Hepatocyte (in vitro differentiated cells): ENCODE measurements around the gene MET. TPM values are rescaled to one million over a fixed set of nuclear protein-coding genes. Genes with fewer than 3 reads are reported as not detected.

Source experiments
- DNase-seq: peaks from one replicate; pipeline ENCODE4 v3.0.0-alpha.2; 2016; ENCODE audit warnings: low spot score
- H2AFZ ChIP-seq: fragments of 200-600 bp; sonication (generic); 2 replicates; pipeline ENCODE4 v1.6.0; 2016; ENCODE audit warnings: antibody characterized with exemption, mild to moderate bottlenecking
- H3K27ac ChIP-seq: fragments of 200-600 bp; sonication (generic); 2 replicates; pipeline ENCODE4 v1.5.1; 2016; ENCODE audit warnings: mild to moderate bottlenecking
- H3K27me3 ChIP-seq: fragments of 200-600 bp; sonication (generic); 2 replicates; pipeline ENCODE4 v1.6.1; 2016
- H3K36me3 ChIP-seq: fragments of 200-600 bp; sonication (generic); replicated peaks from 2 replicates; pipeline ENCODE4 v1.5.1; 2016; ENCODE audit warnings: low read depth; ENCODE audit not compliant: insufficient read depth
- H3K4me1 ChIP-seq: fragments of 200-600 bp; sonication (generic); 2 replicates; pipeline ENCODE4 v1.5.1; 2016; ENCODE audit warnings: mild to moderate bottlenecking, moderate library complexity; ENCODE audit not compliant: insufficient read depth
- H3K4me2 ChIP-seq: fragments of 200-600 bp; sonication (generic); 2 replicates; pipeline ENCODE4 v1.6.0; 2016
- H3K4me3 ChIP-seq: fragments of 200-600 bp; sonication (generic); 2 replicates; pipeline ENCODE4 v1.5.1; 2016; ENCODE audit warnings: mild to moderate bottlenecking
- H3K79me2 ChIP-seq: fragments of 200-600 bp; sonication (generic); 2 replicates; pipeline ENCODE4 v1.6.0; 2017; ENCODE audit warnings: mild to moderate bottlenecking
- H3K9me2 ChIP-seq: fragments of 200-600 bp; sonication (generic); replicated peaks from 2 replicates; pipeline ENCODE4 v1.6.0; 2017; ENCODE audit warnings: mild to moderate bottlenecking; ENCODE audit not compliant: insufficient read depth
- H3K9me3 ChIP-seq: fragments of 200-600 bp; sonication (generic); 2 replicates; pipeline ENCODE4 v1.5.1; 2016; ENCODE audit warnings: low read depth, mild to moderate bottlenecking
- H4K20me1 ChIP-seq: fragments of 200-600 bp; sonication (generic); 2 replicates; pipeline ENCODE4 v1.6.0; 2016; ENCODE audit warnings: mild to moderate bottlenecking; ENCODE audit not compliant: insufficient read depth, poor library complexity, severe bottlenecking
- CTCF ChIP-seq: fragments of 200-600 bp; sonication (generic); IDR thresholded peaks from 2 replicates; pipeline ENCODE4 v1.5.1; 2016; ENCODE audit warnings: antibody characterized with exemption, mild to moderate bottlenecking; ENCODE audit not compliant: poor library complexity
- EZH2 ChIP-seq: fragments of 200-600 bp; sonication (generic); IDR thresholded peaks from 2 replicates; pipeline ENCODE4 v1.6.1; 2016; ENCODE audit warnings: antibody characterized with exemption, mild to moderate bottlenecking, borderline replicate concordance
- EZH2phosphoT487 ChIP-seq: fragments of 200-600 bp; sonication (generic); IDR thresholded peaks from one replicate; pipeline ENCODE4 v1.6.1; 2018; ENCODE audit warnings: antibody characterized with exemption, mild to moderate bottlenecking, low read depth, moderate library complexity; ENCODE audit not compliant: unreplicated experiment, severe bottlenecking
- WGBS: methylation state at CpG from one replicate; pipeline ENCODE4 v1.1.6; 2016; ENCODE audit warnings: low lambda C conversion rate; ENCODE audit errors: missing lambda C conversion rate; 5-methylcytosine and 5-hydroxymethylcytosine counted together
- polyA plus RNA-seq: library from polyadenylated mRNA; unstranded; fragments of >200 nt; fragmentation: Nextera tagmentation; extraction: Ambion mirVana; gene quantifications from 2 replicates; pipeline ENCODE4 v1.2.1, GENCODE V29; 2016
- total RNA-seq: library from RNA; depleted of rRNA; stranded (reverse); fragments of >200 nt; gene quantifications from 2 replicates; pipeline ENCODE4 v1.2.3, GENCODE V29; 2014

The MET gene
- total and polyA plus RNA-seq, 2 experiments from 2014 or later: 12.7 to 35.7 TPM

GRCh38 chr7:116732788-116733694 is 61.0 kb downstream of the MET start:
- H3K9me3 ChIP-seq: no peaks in the 10 kb centered on the region
- peaks cover 16% of the 10 kb centered on the region for H3K4me1 ChIP-seq
- H3K4me3 ChIP-seq: no peak overlapping the region
- no peaks in the 10 kb centered on the region for H3K27me3 ChIP-seq
- TF ChIP-seq EZH2: no peak
- TF ChIP-seq CTCF: no peak
- no peak for TF ChIP-seq EZH2phosphoT487
- H4K20me1 ChIP-seq: no peaks in the 10 kb centered on the region
- no peaks in the 10 kb centered on the region for H3K9me2 ChIP-seq
- no peaks in the 10 kb centered on the region for H3K36me3 ChIP-seq
- WGBS: 81% methylated on average over 7 of the region's 7 CpGs
- H3K4me2 ChIP-seq: no peak overlapping the region
- no peaks in the 10 kb centered on the region for H3K79me2 ChIP-seq
- DNase-seq: no peak
- H3K27ac ChIP-seq: no peak overlapping the region
- no peak overlapping the region for H2AFZ ChIP-seq

- H2AFZ ChIP-seq: no peak overlapping the region
- H3K36me3 ChIP-seq: no peaks in the 10 kb centered on the region
- no peak overlapping the region for H3K4me3 ChIP-seq
- TF ChIP-seq CTCF (no peak), EZH2phosphoT487 (no peak), EZH2 (no peak)
- DNase-seq: no peak
- H3K9me2 ChIP-seq: no peaks in the 10 kb centered on the region
- no peaks in the 10 kb centered on the region for H3K79me2 ChIP-seq
- 60% methylated on average over 4 of the region's 4 CpGs for WGBS
- no peaks in the 10 kb centered on the region for H3K9me3 ChIP-seq
- no peak overlapping the region for H3K27ac ChIP-seq
- H3K4me2 ChIP-seq: no peak overlapping the region
- no peaks in the 10 kb centered on the region for H3K27me3 ChIP-seq
- H3K4me1 ChIP-seq: peaks cover 21% of the 10 kb centered on the region
- no peaks in the 10 kb centered on the region for H4K20me1 ChIP-seq
Measured at GRCh38 chr7:116733924-116734580, 62.1 kb downstream of the MET start.

- H3K9me3 ChIP-seq: no peaks in the 10 kb centered on the region
- no peaks in the 10 kb centered on the region for H4K20me1 ChIP-seq
- H3K4me1 ChIP-seq: peaks cover 22% of the 10 kb centered on the region
- no peak overlapping the region for H3K4me2 ChIP-seq
- 71% methylated on average over 6 of the region's 6 CpGs for WGBS
- no peak for TF ChIP-seq EZH2
- TF ChIP-seq EZH2phosphoT487: no peak
- TF ChIP-seq CTCF: no peak
- H3K4me3 ChIP-seq: no peak overlapping the region
- no peaks in the 10 kb centered on the region for H3K9me2 ChIP-seq
- H3K27me3 ChIP-seq: no peaks in the 10 kb centered on the region
- no peaks in the 10 kb centered on the region for H3K79me2 ChIP-seq
- no peak for DNase-seq
- H3K27ac ChIP-seq: no peak overlapping the region
- no peaks in the 10 kb centered on the region for H3K36me3 ChIP-seq
- H2AFZ ChIP-seq: no peak overlapping the region
Measured at GRCh38 chr7:116734710-116735109, 62.7 kb downstream of the MET start.
